HL-60 (cell line): ENCODE data around the gene RAD23A.
"Not testable (repeated sequence)": the region's sequence is repeated elsewhere in the genome, so short reads cannot be mapped to it uniquely, and the experiment has no call there.

ENCODE experiments used
- CTCF ChIP-seq: IDR thresholded peaks from one replicate; pipeline ENCODE4 v1.5.1; 2011; ENCODE audit warnings: low read length, control low read depth, inconsistent platforms; ENCODE audit not compliant: insufficient read depth
- POLR2AphosphoS5 ChIP-seq: IDR thresholded peaks from 2 replicates; pipeline ENCODE4 v1.6.1; 2012; ENCODE audit warnings: low read depth
- REST ChIP-seq: IDR thresholded peaks from 2 replicates; pipeline ENCODE4 v1.6.1; 2012; ENCODE audit warnings: low read depth; ENCODE audit not compliant: insufficient replicate concordance

- not testable (repeated sequence) for TF ChIP-seq CTCF, POLR2AphosphoS5, REST
Measured at GRCh38 chr19:12957389-12957952, 11.8 kb downstream of the RAD23A start.
